ENCODE results near the gene TSPAN33.

TSPAN33 gene

DNA sequence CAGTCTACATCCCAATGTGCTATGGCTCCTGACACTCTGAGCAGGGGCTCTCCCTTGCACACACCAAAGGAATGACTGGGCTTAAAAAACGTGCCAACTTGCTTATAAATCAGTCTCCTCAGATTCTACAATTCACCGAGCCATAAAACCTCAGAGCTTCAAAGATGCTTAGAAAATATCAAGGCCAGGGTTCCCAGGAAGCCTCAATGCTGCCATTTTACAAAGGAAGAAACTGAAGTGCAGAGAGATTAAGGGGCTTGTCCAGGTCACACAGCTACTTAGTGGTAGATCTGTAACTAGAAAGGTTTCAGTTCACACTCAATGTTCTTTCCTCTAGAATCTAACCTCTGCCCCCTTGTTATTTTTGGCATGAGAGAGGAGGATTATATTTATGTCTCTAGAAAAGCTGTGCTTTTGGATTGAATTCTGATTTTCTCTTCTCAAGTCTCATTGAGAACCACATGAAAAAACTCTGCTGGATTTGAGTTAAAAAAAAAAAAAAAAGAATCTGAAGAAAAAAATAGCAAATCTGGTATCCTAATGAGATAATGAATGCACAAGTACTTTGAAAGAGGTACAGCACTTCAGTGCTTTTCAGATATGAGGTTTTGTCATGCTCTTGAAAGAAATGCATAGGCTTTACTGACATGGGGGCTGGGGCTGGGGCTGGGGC, 22.3 kb upstream of the TSPAN33 start:
- no peaks in the 10 kb centered on the region; the same call in 1 of the 2 replicates for H3K36me3 ChIP-seq (ENCODE audit: insufficient read depth, low read length)
- TF ChIP-seq EZH2 (IDR thresholded peaks at IDR 0.05; ENCODE audit: borderline replicate concordance, low read length) = no peak
- TF ChIP-seq, protein P1, sequence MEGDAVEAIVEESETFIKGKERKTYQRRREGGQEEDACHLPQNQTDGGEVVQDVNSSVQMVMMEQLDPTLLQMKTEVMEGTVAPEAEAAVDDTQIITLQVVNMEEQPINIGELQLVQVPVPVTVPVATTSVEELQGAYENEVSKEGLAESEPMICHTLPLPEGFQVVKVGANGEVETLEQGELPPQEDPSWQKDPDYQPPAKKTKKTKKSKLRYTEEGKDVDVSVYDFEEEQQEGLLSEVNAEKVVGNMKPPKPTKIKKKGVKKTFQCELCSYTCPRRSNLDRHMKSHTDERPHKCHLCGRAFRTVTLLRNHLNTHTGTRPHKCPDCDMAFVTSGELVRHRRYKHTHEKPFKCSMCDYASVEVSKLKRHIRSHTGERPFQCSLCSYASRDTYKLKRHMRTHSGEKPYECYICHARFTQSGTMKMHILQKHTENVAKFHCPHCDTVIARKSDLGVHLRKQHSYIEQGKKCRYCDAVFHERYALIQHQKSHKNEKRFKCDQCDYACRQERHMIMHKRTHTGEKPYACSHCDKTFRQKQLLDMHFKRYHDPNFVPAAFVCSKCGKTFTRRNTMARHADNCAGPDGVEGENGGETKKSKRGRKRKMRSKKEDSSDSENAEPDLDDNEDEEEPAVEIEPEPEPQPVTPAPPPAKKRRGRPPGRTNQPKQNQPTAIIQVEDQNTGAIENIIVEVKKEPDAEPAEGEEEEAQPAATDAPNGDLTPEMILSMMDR (IDR thresholded peaks at IDR 0.05; ENCODE audit: low read length) = no peak
- no peak overlapping the region for H3K4me2 ChIP-seq (ENCODE audit: low read length)
- H3F3A ChIP-seq (ENCODE audit: insufficient read depth, low read length) = no peaks in the 10 kb centered on the region
- H3K4me3 ChIP-seq (ENCODE audit: low read depth, low read length, poor library complexity, severe bottlenecking) = no peak overlapping the region
- H3K79me2 ChIP-seq (ENCODE audit: insufficient read depth, low read length) = no peaks in the 10 kb centered on the region
- H3K9me3 ChIP-seq (ENCODE audit: low read length) = peaks cover 8% of the 10 kb centered on the region; the same call in 1 of the 2 replicates
- no peaks in the 10 kb centered on the region for H3K9me2 ChIP-seq (ENCODE audit: low read depth, low read length)
- H3K4me1 ChIP-seq (ENCODE audit: insufficient read depth, low read length, severe bottlenecking) = peaks cover 5% of the 10 kb centered on the region
- H3K9ac ChIP-seq (ENCODE audit: low read length) = no peak overlapping the region
- H3K27me3 ChIP-seq (ENCODE audit: insufficient read depth, low read length) = peaks cover 6% of the 10 kb centered on the region; the same call in 1 of the 2 replicates
- H3K27ac ChIP-seq (ENCODE audit: low read depth, low read length, poor library complexity, severe bottlenecking) = no peak overlapping the region
- no peaks in the 10 kb centered on the region for H4K20me1 ChIP-seq (ENCODE audit: insufficient read depth, low read length)
- no peak overlapping the region for H2AFZ ChIP-seq (ENCODE audit: low read length)

DNA sequence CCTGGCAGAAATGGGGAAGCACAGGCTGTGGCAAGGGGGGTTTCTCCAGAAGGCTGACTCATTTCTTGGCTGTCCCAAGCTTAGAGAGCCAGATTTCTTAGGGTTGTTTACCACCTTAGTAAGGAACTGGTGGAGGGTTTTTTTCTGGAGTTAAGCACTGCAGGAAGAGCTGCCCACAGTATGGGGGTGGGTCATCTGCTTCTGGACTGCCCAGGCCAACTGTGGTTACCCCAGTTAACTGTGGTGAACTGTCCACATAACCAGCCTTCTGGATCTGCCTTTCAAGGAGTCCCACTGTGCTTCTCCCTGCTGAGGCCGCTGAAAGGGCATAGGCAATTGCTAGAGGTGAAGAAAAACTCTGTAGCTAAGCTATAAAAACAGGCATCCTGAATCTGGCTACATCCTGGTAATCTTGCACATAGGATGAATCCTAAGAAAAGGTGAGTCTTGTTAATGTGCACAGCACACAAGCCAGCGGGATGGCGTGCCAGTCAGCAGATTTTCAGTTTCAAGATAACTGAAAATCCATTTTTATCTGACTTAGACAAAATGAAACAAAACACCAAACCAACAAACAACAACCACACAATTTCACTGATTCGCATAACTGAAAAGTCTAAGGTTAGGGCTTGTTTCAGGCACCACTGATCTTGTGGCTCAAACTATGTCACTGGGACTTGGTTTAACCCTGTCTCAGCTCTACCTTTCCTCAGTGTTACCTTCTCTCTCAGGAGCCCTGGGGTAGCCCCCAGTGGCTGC, 21.6 kb upstream of the TSPAN33 start:
- Histone ChIP-seq H3K27ac (ENCODE audit: low read depth, low read length, poor library complexity, severe bottlenecking) (no peak overlapping the region), H3K9me2 (ENCODE audit: low read depth, low read length) (no peaks in the 10 kb centered on the region), H3K4me2 (ENCODE audit: low read length) (no peak overlapping the region), H3F3A (ENCODE audit: insufficient read depth, low read length) (no peaks in the 10 kb centered on the region), H3K36me3 (ENCODE audit: insufficient read depth, low read length) (no peaks in the 10 kb centered on the region; the same call in 1 of the 2 replicates), H2AFZ (ENCODE audit: low read length) (no peak overlapping the region), H4K20me1 (ENCODE audit: insufficient read depth, low read length) (no peaks in the 10 kb centered on the region), H3K4me1 (ENCODE audit: insufficient read depth, low read length, severe bottlenecking) (peaks cover 5% of the 10 kb centered on the region), H3K4me3 (ENCODE audit: low read depth, low read length, poor library complexity, severe bottlenecking) (no peak overlapping the region), H3K9ac (ENCODE audit: low read length) (no peak overlapping the region), H3K27me3 (ENCODE audit: insufficient read depth, low read length) (peaks cover 6% of the 10 kb centered on the region; the same call in 1 of the 2 replicates), H3K9me3 (ENCODE audit: low read length) (peaks cover 8% of the 10 kb centered on the region; the same call in 1 of the 2 replicates), H3K79me2 (ENCODE audit: insufficient read depth, low read length) (no peaks in the 10 kb centered on the region)
- TF ChIP-seq EZH2 (IDR thresholded peaks at IDR 0.05; ENCODE audit: borderline replicate concordance, low read length) = no peak
- TF ChIP-seq, protein P1 (IDR thresholded peaks at IDR 0.05; ENCODE audit: low read length) = no peak

DNA sequence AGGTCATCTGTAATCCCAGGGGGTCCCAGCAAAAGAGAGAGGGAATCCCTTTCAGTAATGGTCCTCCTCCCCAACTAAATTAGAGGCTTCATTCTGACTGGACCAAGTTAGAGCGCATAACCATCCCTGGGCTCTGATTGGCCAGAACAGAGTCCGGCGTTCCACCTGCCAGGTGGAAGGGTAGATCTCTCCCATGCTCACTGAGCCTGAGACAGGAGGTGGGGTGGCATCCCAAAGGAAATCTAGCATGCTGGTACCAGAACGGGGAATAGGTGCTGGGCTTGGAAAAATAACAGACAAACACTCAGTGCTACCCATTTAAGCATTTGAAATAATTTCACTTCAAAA, 21.0 kb upstream of the TSPAN33 start:
- H3K79me2 ChIP-seq (ENCODE audit: insufficient read depth, low read length) = no peaks in the 10 kb centered on the region
- H3K27me3 ChIP-seq (ENCODE audit: insufficient read depth, low read length) = peaks cover 6% of the 10 kb centered on the region; the same call in 1 of the 2 replicates
- no peak for TF ChIP-seq EZH2 (IDR thresholded peaks at IDR 0.05; ENCODE audit: borderline replicate concordance, low read length)
- TF ChIP-seq, protein P1 (IDR thresholded peaks at IDR 0.05; ENCODE audit: low read length) = no peak
- H2AFZ ChIP-seq (ENCODE audit: low read length) = no peak overlapping the region
- no peaks in the 10 kb centered on the region for H3F3A ChIP-seq (ENCODE audit: insufficient read depth, low read length)
- peaks cover 5% of the 10 kb centered on the region for H3K4me1 ChIP-seq (ENCODE audit: insufficient read depth, low read length, severe bottlenecking)
- no peaks in the 10 kb centered on the region; the same call in 1 of the 2 replicates for H3K36me3 ChIP-seq (ENCODE audit: insufficient read depth, low read length)
- H3K27ac ChIP-seq (ENCODE audit: low read depth, low read length, poor library complexity, severe bottlenecking) = no peak overlapping the region
- H3K4me2 ChIP-seq (ENCODE audit: low read length) = no peak overlapping the region
- no peaks in the 10 kb centered on the region for H4K20me1 ChIP-seq (ENCODE audit: insufficient read depth, low read length)
- no peaks in the 10 kb centered on the region for H3K9me2 ChIP-seq (ENCODE audit: low read depth, low read length)
- peaks cover 8% of the 10 kb centered on the region; the same call in 1 of the 2 replicates for H3K9me3 ChIP-seq (ENCODE audit: low read length)
- no peak overlapping the region for H3K4me3 ChIP-seq (ENCODE audit: low read depth, low read length, poor library complexity, severe bottlenecking)
- H3K9ac ChIP-seq (ENCODE audit: low read length) = no peak overlapping the region
